ENCODE data around the gene B3GLCT. TPM values are rescaled to one million over a fixed set of nuclear protein-coding genes. Genes with fewer than 3 reads are reported as not detected.
A peak's percentile ranks its signal among the peaks of the same experiment; 100 is the strongest.

Gene B3GLCT
- 0.21 TPM for polyA plus RNA-seq (2012; ENCODE audit: missing spikeins)

DNA sequence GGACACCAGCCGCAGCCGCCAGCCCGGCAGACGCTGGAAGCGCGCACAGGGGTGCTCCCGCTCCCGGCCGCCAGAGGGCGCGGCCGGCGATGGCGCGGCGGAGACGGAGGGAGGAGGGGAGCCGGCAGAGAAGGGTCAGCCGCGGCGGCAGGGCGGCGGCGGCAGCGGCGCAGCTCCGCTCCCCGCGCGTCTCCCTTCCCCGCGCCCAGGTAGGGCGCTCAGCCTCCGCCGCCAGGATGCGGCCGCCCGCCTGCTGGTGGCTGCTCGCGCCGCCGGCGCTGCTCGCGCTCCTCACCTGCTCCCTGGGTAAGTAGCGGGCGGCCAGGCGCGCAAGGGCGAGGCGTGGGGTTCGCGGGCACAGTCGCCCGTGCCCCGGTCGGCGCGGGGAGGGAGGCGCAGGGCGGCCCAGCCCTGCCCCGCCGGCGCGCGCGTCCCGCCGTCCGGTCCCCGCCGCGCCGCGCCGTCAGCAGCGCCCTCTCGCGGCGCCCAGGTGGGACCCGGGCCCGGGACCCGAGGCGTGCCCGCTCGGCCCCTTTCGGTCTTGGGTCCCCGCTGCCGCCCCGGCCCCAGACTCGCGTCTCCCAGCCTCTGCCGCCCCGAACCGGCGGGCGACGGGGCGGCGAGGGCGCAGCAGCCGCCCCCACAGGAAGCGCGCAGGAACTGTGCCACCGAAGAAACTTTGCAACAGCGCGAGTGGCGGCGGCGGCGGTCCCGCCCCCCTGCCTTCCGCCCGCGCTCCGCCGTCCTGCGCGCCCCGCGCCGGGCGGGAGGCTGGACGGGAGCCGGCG, at the start of gene B3GLCT:
TSS of gene B3GLCT (plus strand) at position 127 of the 788 bp plus-strand sequence. CDS start at position 237, 110 bp downstream.
- no peak for TF ChIP-seq POLR2A (IDR thresholded peaks at IDR 0.05; ENCODE audit: low read depth, low read length)
- TF ChIP-seq TAF1 (IDR thresholded peaks at IDR 0.05; ENCODE audit: borderline replicate concordance, low read depth, low read length): no peak
- TF ChIP-seq POLR2AphosphoS5 (IDR thresholded peaks at IDR 0.05; ENCODE audit: low read depth, low read length): no peak
- FAIRE-seq: peak; percentile 87
- peak; percentile 89 for DNase-seq (ENCODE audit: insufficient read length)

DNA sequence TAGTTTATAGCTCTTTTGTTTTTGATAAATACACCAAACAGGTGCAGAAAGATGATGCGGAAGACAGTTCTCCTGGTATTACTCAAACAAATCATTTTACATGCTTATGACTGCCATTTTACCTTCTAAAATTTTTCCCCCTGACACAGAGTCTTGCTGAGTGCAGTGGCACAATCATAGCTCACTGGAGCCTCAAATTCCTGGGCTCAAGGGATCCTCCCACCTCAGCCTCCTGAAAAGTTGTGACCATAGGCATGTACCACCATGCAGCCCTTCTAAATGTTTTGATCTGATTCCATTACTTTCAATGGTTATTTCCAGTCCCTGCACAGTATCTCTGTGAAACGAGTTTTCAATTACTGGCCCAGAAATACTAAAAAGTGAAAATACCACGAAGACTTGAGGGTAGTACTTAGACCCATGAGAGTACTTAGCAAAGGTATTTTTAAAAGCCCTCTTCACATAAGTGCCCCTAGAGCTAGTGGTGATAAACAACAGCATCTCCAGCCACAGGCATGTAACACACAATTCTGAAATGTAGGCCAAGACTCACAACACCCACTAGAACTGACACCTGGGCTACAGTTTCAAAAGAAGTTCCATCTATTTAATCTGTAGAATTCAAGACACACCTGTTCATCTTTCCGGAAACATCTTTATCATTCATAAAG, 49.3 kb upstream of the B3GLCT start:
- no peak for TF ChIP-seq TAF1 (IDR thresholded peaks at IDR 0.05; ENCODE audit: borderline replicate concordance, low read depth, low read length)
- FAIRE-seq: no peak

DNA sequence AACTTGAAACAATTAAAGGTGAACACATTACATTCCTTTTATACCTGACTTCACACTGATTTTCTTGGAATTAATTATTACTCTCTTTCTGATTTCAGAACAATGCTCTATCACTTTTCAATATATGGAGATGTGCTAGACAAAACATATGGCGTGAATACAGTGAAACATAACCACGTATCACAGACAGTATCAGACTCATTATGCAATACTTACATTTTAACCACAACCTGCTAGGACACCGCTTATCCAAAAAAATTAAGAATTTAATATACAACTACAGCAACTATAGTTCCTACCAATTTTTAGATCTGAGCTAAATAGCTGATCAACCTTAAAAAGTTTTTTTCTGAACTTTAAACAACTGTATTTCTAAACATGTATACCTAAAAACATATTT, 47.9 kb upstream of the B3GLCT start:
- FAIRE-seq (no peak), DNase-seq (ENCODE audit: insufficient read length) (no peak)
- no peak for TF ChIP-seq POLR2AphosphoS5 (IDR thresholded peaks at IDR 0.05; ENCODE audit: low read depth, low read length)
- no peak for TF ChIP-seq POLR2A (IDR thresholded peaks at IDR 0.05; ENCODE audit: low read depth, low read length)
- TF ChIP-seq TAF1 (IDR thresholded peaks at IDR 0.05; ENCODE audit: borderline replicate concordance, low read depth, low read length): no peak

More for the DNA sequence above, 49.3 kb upstream of the B3GLCT start:
- no peak for DNase-seq (ENCODE audit: insufficient read length)

DNA sequence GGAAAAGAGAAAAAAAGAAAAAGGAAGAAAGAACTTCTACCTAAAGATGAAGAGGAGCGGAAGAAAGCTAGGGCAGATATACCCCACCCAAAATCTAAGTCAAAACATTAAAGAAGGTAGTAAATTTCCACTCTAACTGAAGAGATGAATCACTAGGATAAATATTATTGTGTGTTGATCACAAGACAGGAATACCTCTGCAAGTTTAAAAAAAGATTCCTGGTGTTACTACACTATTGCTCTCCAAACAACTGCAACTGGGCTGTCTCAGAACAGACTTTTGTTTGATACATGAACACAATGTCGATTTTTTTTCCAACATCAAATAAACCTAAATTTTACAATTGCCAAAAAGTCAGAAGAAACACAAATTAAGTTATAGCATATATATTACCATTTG, 44.8 kb upstream of the B3GLCT start:
- no peak for FAIRE-seq
- no peak for DNase-seq (ENCODE audit: insufficient read length)
- TF ChIP-seq TAF1 (IDR thresholded peaks at IDR 0.05; ENCODE audit: borderline replicate concordance, low read depth, low read length): no peak
- no peak for TF ChIP-seq POLR2AphosphoS5 (IDR thresholded peaks at IDR 0.05; ENCODE audit: low read depth, low read length)
- no peak for TF ChIP-seq POLR2A (IDR thresholded peaks at IDR 0.05; ENCODE audit: low read depth, low read length)

DNA sequence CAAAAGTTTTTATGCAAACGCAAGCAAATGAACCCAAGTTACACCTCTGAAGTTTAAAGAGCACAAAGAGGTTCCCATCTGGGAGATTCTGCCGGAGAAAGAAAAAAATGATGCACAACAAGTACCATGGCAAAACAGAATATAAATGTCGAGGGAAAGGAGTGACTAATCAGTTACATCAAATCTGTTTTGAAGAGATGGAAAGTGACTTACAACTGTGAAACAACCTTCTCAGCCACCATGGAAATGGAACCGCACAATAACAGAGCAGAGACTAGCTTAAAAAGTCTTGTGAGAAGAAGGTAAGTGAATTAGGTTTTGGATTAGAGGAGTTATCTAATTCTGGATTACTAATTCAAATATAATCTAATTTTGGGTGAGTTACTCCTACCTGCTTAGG, 40.5 kb upstream of the B3GLCT start:
- FAIRE-seq (no peak), DNase-seq (ENCODE audit: insufficient read length) (no peak)

DNA sequence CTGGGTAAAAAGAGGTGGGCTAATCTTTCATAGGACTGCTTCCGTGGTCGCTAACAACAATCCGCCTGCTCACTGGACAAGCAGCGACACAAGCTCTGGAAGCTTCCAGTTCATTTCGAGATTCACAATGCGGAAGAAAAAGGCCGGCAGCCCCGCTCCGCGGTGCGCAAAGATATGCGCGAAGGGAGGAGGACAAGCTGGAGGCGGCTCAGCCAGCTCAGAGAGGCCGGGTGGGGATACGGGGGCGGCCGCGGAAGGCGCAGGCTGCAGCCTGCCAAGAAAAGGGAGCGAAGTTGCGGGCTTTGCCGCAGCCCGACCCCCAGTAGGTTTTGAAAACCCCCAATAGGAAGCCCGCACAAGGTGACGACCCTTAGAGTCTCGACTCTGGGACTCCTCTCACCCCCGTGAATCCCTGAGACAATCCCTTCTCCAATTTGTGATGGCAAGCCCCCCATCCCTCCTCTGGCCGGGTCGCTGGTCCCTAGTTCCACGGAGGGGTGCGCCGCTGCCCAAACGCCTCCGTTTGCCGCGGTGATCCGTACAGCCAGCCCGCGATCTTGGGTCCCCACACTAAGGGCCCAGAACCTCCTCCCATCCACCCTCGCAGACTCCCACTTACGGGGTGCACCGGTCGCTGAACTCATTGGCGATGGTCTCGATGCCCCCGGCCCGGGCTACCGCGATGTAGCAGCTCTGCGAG, 38.8 kb upstream of the B3GLCT start:
- peak; percentile 77 for FAIRE-seq
- peak; percentile 23 for DNase-seq (ENCODE audit: insufficient read length)
- TF ChIP-seq POLR2AphosphoS5 (IDR thresholded peaks at IDR 0.05; ENCODE audit: low read depth, low read length) (no peak), POLR2A (IDR thresholded peaks at IDR 0.05; ENCODE audit: low read depth, low read length) (peak; percentile 57; the same call in 1 of the 2 replicates), TAF1 (IDR thresholded peaks at IDR 0.05; ENCODE audit: borderline replicate concordance, low read depth, low read length) (0 out of 2 replicates have a peak, but pooled peaks have one; percentile 25)

More for the DNA sequence above, 40.5 kb upstream of the B3GLCT start:
- TF ChIP-seq POLR2AphosphoS5 (IDR thresholded peaks at IDR 0.05; ENCODE audit: low read depth, low read length): no peak
- TF ChIP-seq TAF1 (IDR thresholded peaks at IDR 0.05; ENCODE audit: borderline replicate concordance, low read depth, low read length): no peak
- TF ChIP-seq POLR2A (IDR thresholded peaks at IDR 0.05; ENCODE audit: low read depth, low read length): no peak

DNA sequence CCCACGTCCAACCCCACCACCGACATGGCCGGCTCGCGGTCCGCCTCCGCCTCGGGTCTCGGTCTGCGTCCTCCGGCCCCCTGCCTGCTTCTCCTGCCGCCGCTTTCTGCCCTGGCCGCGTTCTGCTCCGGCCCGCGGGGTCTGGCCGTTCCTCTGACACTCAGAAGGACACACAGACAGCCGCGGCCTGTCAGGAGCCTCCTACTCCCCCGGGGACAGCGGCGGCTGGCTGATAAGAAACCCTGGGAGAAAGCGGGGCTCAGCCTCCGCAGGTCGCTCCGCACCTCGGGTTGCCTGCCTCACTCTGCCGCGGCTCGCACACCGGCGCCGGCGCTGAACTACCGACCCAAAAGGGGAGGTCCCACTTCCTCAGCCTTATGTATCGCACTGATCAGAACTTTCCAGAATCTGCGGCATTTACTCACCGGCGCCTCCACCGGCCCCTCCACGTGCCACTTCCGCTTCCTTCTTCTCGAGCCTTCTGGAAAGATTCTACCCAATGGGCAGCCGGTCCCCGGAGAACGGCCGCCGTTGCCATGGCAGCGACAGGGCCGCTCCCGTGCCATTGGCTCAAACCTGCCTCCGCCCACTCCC, 38.1 kb upstream of the B3GLCT start, which contains the start of gene HSPH1:
TSS of gene HSPH1 (minus strand) at position 348 of the 594 bp plus-strand sequence. CDS start at position 26, 322 bp downstream.
- FAIRE-seq (no peak), DNase-seq (ENCODE audit: insufficient read length) (peak; percentile 81)
- TF ChIP-seq POLR2A (IDR thresholded peaks at IDR 0.05; ENCODE audit: low read depth, low read length): peak; percentile 87
- TF ChIP-seq POLR2AphosphoS5 (IDR thresholded peaks at IDR 0.05; ENCODE audit: low read depth, low read length): peak; percentile 61; the same call in 1 of the 2 replicates
- TF ChIP-seq TAF1 (IDR thresholded peaks at IDR 0.05; ENCODE audit: borderline replicate concordance, low read depth, low read length): peak; percentile 67

DNA sequence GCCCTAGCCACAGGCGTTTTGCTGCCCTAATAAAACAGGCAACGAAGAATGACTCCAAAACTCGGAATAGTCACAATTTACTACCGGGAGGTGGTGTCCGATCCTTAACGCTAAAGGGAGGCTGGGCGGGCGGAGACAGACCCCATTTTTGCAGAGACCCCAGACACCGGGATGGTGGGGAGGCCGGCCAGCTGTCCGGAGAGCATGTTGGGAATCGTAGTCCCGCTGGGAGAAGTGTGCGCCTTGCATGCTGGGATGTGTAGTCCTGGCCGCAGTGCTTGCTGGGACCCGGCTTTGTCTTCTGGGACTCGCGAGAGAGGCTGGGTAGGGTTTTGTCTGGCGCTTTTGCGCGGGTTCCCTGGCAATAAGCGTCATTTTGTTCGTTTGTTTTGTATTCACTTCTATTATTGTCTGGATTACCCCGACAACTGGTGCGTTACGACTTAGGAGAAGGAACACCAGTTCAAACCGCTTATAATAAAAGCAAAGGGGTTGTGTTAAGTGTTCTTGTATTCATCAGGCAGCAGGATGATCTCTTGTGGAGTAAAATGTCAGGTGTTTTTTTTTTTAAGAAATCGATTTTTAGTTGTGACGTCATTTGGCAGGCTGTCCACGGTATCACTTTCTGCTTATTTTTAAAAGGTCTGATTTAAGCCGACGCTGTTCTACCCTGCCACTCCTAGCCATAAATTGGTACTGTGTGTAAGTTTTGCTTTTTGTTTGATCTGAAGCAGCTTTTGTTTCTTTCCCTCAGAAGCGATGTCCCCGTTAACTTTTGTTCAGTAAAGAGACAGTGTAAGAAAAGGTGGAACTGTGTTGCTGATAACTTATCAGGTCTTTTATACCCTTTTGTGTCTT, 37.4 kb upstream of the B3GLCT start:
- peak; percentile 66 for DNase-seq (ENCODE audit: insufficient read length)
- peak; percentile 96 for FAIRE-seq
- TF ChIP-seq TAF1 (IDR thresholded peaks at IDR 0.05; ENCODE audit: borderline replicate concordance, low read depth, low read length) (no peak), POLR2A (IDR thresholded peaks at IDR 0.05; ENCODE audit: low read depth, low read length) (0 out of 2 replicates have a peak, but pooled peaks have one; percentile 15), POLR2AphosphoS5 (IDR thresholded peaks at IDR 0.05; ENCODE audit: low read depth, low read length) (no peak)

DNA sequence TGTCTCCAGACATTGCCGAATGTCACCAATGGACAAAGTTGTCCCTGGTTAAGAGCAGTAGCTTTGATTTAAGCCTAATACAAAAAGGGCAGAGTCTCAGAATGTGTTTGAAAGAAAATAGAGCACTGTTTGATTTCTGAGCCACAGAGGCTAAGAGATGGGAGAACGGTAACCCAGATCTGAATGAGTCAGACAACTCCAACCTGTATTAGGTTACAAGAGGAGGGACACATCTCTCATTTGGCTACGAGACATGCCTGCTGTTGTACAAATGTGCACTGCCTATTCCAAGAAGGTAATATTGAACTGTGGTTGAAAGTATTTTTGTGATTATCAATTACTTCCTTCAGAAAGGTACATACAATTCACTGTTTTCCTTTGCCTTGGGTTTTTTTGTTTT, 33.2 kb upstream of the B3GLCT start:
- DNase-seq (ENCODE audit: insufficient read length) (no peak), FAIRE-seq (no peak)
- no peak for TF ChIP-seq POLR2A (IDR thresholded peaks at IDR 0.05; ENCODE audit: low read depth, low read length)
- no peak for TF ChIP-seq TAF1 (IDR thresholded peaks at IDR 0.05; ENCODE audit: borderline replicate concordance, low read depth, low read length)
- no peak for TF ChIP-seq POLR2AphosphoS5 (IDR thresholded peaks at IDR 0.05; ENCODE audit: low read depth, low read length)

DNA sequence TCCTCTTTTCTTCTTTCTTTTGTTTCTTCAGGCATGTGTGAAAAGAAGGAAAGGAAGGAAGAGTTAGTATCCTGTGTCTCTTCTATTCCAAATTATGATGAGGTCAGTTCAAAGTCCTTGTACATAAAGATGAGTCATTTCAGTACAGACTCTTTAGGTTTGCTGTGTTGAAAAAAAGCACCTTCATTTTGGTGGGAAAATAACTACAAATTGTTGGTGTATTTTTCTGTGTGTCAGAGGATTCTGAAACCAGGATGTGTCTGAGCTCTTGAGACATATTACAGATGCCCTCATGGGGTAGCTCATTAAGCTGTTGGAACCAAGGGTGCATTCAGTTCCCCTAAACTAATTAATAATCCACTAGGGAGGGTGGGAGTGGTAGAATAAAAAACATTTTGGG, 32.3 kb upstream of the B3GLCT start:
- TF ChIP-seq TAF1 (IDR thresholded peaks at IDR 0.05; ENCODE audit: borderline replicate concordance, low read depth, low read length) (no peak), POLR2AphosphoS5 (IDR thresholded peaks at IDR 0.05; ENCODE audit: low read depth, low read length) (no peak)
- no peak for DNase-seq (ENCODE audit: insufficient read length)
- no peak for FAIRE-seq
